SH-SY5Y (cell line): ENCODE measurements around the gene COG4.

ENCODE experiments used
- GATA2 ChIP-seq: IDR thresholded peaks from 2 replicates; pipeline ENCODE4 v1.6.1; 2011; ENCODE audit warnings: mild to moderate bottlenecking, low read depth, low read length
- GATA3 ChIP-seq: IDR thresholded peaks from 2 replicates; pipeline ENCODE4 v1.6.1; 2011; ENCODE audit warnings: low read depth, mild to moderate bottlenecking, low read length, moderate library complexity

DNA sequence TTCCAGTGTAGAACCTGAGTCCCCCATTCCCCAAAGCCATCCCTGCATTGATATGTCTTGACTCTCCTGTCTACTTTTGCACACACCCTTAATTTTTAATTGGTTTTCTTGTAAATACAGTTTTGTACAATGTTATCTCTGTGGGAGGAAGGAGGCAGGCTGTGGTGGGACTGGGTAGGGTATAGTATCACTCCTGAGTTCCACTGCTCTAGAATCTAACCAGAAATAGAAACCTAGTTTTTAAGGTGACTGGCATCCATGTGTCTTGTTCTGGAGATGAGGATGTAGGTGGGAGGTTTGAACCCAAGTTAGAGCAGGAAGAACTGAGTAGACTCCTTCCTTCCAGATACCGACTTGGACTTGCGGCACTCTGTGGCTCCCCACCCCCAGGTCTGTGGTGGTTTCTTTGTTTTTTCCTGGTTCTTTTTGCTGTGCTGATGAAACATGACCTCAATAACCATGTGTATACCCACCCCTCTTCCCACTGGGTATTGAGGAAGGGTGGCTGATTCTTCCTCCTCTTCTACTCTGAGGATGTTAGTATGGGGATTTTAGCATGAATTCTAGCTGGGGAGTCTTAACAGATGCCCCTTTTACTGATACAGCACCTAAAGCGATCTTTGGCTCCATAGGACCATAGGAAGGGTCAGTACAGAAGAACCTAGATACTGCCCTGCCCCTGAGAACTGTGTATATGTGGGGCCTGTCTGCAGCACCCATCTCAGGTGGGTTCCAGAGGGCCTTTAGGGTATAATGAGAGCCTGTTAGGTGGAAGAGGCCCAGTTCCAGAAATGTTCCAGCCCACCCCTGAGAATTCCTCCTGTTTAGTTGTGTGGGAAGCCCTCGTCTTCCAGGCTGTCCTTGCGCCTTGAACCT lies 48.9 kb upstream of the COG4 start:
- TF ChIP-seq GATA2, result no peak
- TF ChIP-seq GATA3, result no peak
